B cell (primary cell): ENCODE data around the gene TMEM266.

Experiments
- CTCF ChIP-seq: fragments of 200-600 bp; IDR thresholded peaks from one replicate; pipeline ENCODE4 v1.8.0; 2022; ENCODE audit warnings: antibody characterized with exemption, mild to moderate bottlenecking
- EZH2 ChIP-seq: IDR thresholded peaks from 2 replicates; pipeline ENCODE4 v1.6.1; 2012; ENCODE audit warnings: borderline replicate concordance, low read depth, mild to moderate bottlenecking, moderate library complexity, low read length; ENCODE audit not compliant: insufficient read depth, poor library complexity, severe bottlenecking

- no peak for TF ChIP-seq CTCF
- TF ChIP-seq EZH2, result no peak
Measured at GRCh38 chr15:76187163-76187562, 127.4 kb downstream of the TMEM266 start.
